COLO668 (cell line): Measurements from ENCODE around the gene KCNIP1.
"Not testable (repeated sequence)": the region's sequence is repeated elsewhere in the genome, so short reads cannot be mapped to it uniquely, and the experiment has no call there.

ENCODE experiments used
- DNase-seq: peaks from one replicate; lab custom pipeline; 2025; ENCODE audit not compliant: unreplicated experiment; lab: John Stamatoyannopoulos, UW

KCNIP1 gene

GRCh38 chr5:170746075-170746960, 242.5 kb downstream of the KCNIP1 start:
- no peak for DNase-seq

GRCh38 chr5:170746961-170747340, 243.1 kb downstream of the KCNIP1 start:
- DNase-seq: no peak

- no peak for DNase-seq
Measured at GRCh38 chr5:170747357-170747756, 243.5 kb downstream of the KCNIP1 start.

- DNase-seq: peak; percentile 1
Measured at GRCh38 chr5:170747851-170748250, 244.0 kb downstream of the KCNIP1 start.

- no peak for DNase-seq
Measured at GRCh38 chr5:170748951-170749471, 245.2 kb downstream of the KCNIP1 start.

- no peak for DNase-seq
Measured at GRCh38 chr5:170749911-170750431, 246.2 kb downstream of the KCNIP1 start.

GRCh38 chr5:170750791-170751190, 247.0 kb downstream of the KCNIP1 start:
- no peak for DNase-seq

- DNase-seq: no peak
Measured at GRCh38 chr5:170751631-170752030, 247.8 kb downstream of the KCNIP1 start.

GRCh38 chr5:170752257-170753215, 248.7 kb downstream of the KCNIP1 start:
- no peak for DNase-seq

GRCh38 chr5:170753311-170753710, 249.5 kb downstream of the KCNIP1 start:
- DNase-seq: no peak

GRCh38 chr5:170754508-170754907, 250.7 kb downstream of the KCNIP1 start:
- not testable (repeated sequence) for DNase-seq

GRCh38 chr5:170755679-170756456, 252.0 kb downstream of the KCNIP1 start:
- peak; percentile 67 for DNase-seq

- no peak for DNase-seq
Measured at GRCh38 chr5:170756691-170757090, 252.9 kb downstream of the KCNIP1 start.

GRCh38 chr5:170757182-170757601, 253.4 kb downstream of the KCNIP1 start:
- peak; percentile 13 for DNase-seq

- DNase-seq: no peak
Measured at GRCh38 chr5:170757669-170758068, 253.8 kb downstream of the KCNIP1 start.

- no peak for DNase-seq
Measured at GRCh38 chr5:170758481-170758880, 254.7 kb downstream of the KCNIP1 start.

- peak; percentile 12 for DNase-seq
Measured at GRCh38 chr5:170760113-170760512, 256.3 kb downstream of the KCNIP1 start.

GRCh38 chr5:170761048-170761707, 257.4 kb downstream of the KCNIP1 start:
- DNase-seq: no peak

GRCh38 chr5:170761708-170762066, 257.9 kb downstream of the KCNIP1 start:
- DNase-seq: no peak

- not testable (repeated sequence) for DNase-seq
Measured at GRCh38 chr5:170762298-170762697, 258.5 kb downstream of the KCNIP1 start.
